ENCODE data around the gene ST7.

Gene ST7

DNA sequence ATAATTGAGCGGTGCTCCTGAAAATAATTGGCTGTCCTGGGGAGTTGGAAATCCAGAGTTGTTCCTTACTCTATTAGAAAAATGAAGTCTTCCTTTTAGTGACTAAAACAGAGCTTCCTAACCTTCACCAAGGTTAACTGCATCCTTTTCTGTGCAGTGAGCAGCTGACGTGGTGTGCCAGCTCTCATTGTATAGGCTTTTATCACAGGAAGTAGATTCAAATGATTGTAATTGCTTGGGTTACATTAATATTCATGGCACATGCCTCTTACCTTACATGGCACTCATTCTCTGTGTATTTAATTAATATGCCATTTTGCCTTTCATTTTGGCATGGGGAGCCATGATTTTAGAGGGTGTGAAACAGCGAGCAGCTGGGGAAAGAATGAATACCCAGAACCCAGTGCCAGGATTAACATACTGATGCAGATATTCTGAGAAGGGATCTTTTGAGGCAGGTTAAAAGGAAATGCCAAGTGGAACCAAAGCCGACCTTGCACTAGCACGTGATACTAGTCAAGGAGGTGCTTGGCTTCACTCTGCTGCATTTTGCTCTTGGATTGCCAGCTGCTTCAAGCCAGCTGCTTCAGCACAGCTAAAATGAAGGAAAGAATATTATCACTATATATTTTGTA is 115.3 kb downstream of the ST7 start:
- DNase-seq = no peak

DNA sequence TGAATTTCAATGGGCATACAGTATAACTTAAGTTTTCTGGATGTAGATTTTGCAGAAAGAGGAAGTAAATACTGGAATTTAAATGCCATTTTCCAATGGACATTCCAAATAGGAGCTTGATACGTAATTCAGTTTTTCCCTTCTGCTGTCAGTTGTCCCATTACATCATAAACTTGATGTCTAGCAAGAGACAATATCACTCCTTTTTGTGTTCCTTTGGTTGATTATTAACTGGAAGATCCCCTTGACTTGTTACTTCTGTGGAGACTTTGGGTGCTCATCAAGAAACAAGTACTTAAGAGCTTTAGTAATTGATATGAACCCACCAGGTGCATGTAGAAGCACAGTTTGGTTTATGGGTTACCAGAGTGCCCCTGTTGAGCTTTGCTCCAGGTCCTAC is 116.1 kb downstream of the ST7 start:
- DNase-seq = no peak

DNA sequence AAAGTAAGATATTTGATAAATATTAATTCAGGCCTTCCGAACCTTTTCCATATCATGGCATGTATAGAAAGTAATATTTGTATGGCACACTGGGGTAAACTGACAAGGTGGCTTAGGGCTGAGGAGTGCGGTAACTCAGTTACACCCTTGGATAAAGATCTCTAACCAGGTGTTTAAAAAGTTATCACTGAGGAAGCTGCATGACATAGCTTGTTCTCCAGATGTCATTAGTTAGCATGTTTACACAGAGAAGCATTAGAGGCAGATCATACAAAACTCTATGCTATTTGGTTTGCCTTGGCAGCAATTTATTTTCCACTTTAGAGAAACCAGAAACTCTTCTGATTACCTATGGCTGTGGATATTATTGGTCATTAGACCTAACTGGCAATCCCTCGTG is 118.2 kb downstream of the ST7 start:
- DNase-seq = no peak

GRCh38 chr7:117072620-117073118 is 119.4 kb downstream of the ST7 start:
- DNase-seq = peak; percentile 34 to 57 (median 49)

DNA sequence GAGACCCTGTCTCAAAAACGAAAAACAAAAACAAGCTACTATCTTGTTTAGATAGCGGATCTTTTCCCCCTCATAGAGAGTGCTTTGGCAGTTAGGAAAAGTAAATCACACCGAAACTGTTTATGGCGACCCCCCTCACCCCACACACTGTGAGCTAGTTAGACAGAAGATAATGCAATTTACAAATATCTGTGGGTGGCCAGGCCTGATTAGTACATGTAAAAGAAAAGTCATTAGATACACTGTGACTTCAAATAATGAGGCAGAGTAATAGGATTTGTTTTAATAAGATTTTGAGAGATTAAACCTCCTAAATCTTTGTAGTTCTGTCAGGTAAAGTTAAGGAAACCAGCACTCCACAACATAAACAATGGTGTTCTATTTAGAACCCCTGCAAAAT is 121.1 kb downstream of the ST7 start:
- DNase-seq = no peak

DNA sequence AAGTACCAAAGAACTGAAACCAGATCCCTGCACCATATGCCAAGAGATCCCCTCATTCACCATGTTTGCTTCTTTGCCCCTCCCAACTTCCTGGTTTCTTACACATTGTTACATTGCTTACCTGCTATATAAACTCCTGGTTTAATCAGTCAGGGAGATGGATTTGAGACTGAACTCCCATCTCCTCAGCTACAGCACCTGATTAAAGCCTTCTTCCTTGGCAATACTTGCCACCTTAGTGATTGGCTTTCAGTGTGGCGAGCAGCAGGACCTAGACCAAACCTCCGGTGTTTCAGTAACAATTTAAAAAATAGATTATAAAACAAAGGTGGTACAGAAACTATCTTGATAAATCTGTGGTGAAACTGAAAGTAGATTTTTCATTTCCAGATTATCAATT is 122.6 kb downstream of the ST7 start:
- no peak for DNase-seq

- no peak for DNase-seq
Observed at GRCh38 chr7:117076426-117076943, 123.2 kb downstream of the ST7 start.

DNA sequence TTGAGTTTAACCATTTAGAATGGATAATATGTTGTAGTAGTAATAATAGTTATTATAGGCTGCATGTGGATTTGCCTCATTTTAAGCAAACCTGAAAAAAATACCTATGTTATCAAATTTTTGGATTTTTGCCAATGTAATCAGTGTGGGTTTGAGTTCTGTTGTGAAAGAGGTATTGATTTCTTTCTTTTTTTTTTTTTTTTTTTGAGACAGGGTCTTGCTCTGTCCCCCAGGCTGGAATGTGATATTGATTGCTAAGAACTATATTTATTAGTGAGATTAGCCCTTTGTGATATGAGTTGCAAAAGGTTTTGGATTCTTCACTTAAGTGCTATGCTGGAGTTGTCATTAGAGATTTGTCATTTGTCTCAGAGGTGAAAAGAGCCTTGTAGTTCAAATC is 124.4 kb downstream of the ST7 start:
- no peak for DNase-seq

DNA sequence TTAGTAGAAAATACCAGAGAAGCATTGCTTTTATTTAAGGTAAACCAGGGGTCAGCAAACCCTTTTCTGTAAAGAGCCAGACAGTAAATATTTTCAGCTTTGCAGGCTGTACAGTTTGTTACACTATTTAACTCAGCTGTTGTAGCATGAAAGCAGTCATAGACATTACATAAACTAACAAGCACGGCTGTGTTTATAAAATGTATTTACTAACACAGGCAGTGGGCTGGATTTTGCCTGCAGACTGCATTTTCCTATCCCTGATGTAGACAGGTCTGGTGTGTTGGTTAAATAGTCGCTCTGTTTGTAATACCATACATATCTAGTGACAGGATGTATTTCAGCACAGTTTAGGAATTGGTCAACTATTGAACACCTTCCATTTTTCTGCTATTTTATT is 129.3 kb downstream of the ST7 start:
- DNase-seq = no peak

- peak in 2 of 4 experiments; percentile 16 to 40 for DNase-seq
Observed at GRCh38 chr7:117083648-117084047, 130.3 kb downstream of the ST7 start.

GRCh38 chr7:117084286-117084685 is 131.0 kb downstream of the ST7 start:
- no peak for DNase-seq

DNA sequence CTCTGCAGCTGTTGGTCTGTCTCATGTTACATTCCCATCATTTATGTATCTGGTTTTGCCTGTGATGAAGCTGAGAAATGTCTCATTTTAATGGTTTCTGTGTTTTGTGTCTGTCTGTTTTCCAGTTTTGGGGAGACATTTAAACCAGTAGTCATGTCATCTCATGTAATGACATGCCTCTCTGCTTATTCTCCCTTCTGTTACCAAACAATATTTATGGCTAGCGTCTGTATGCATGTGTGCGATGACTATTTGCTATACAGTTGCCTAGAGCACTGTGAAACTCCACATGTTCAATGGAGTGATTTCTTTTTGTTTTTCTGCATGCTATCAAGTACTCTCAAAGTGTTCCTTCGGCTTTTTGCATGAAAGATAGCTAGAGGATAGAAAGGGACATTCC is 132.0 kb downstream of the ST7 start:
- no peak for DNase-seq

GRCh38 chr7:117085769-117086463 is 132.6 kb downstream of the ST7 start:
- no peak for DNase-seq

DNA sequence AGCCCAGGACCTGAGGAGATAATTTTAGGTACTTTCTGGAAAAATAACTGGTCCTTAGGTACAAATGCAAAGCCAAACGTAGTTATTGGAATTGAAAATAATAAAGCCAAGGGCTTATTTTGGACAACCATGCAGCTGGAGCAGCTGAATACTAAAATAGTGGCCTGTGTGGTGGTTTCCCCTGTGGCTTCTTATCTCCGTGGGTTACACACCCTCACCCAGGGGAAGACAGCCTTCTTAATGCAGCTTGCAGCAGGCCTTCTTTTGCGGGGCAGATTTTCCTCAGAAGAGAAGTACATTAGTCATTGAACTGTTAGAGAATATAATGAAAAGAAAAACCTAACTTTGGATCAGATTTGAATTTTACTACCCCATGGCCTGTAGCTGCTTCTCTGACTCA is 133.5 kb downstream of the ST7 start:
- peak in 1 of 4 experiments; percentile 21 for DNase-seq

- no peak for DNase-seq
Observed at GRCh38 chr7:117087639-117088396, 134.5 kb downstream of the ST7 start.

GRCh38 chr7:117088623-117089194 is 135.4 kb downstream of the ST7 start:
- no peak for DNase-seq

- DNase-seq = no peak
Observed at GRCh38 chr7:117090791-117091190, 137.5 kb downstream of the ST7 start.

DNA sequence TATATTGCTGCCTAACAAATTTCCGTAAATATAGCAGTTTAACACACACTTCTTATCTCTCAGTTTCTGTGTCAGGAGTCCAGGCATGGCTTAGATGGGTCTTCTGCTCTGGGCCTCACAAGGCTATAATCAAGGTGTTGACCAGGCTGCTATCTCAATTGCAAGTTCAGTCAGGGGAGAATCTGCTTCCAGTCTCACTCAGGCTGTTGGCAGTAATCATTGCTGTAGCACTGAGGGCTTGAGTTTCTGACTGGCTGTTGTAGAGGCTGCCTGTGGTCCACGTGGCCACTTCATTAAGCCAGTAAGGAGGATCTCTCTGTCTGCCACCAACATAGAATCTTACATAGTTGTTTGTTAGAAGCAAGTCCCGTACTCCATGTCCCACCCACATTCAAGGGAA is 138.4 kb downstream of the ST7 start:
- no peak for DNase-seq

DNA sequence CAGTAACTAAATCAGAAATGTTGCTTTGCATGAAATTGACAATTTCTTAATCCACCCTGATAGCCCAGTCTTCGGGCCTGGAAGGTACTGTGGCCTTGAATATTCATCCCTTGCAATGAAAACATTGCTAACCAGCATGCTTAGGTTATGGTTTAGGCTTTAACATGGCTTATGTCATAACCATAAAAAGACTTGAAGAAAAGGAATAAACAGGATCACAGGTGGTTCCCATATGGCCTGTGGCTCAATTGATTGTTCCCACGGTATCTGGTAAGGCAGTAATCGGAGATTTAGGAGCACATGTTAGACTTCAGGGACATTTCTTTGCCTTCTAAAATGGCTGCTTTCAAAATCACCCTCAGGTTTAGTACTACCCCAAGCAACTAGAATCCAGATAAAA is 139.5 kb downstream of the ST7 start:
- no peak for DNase-seq

DNA sequence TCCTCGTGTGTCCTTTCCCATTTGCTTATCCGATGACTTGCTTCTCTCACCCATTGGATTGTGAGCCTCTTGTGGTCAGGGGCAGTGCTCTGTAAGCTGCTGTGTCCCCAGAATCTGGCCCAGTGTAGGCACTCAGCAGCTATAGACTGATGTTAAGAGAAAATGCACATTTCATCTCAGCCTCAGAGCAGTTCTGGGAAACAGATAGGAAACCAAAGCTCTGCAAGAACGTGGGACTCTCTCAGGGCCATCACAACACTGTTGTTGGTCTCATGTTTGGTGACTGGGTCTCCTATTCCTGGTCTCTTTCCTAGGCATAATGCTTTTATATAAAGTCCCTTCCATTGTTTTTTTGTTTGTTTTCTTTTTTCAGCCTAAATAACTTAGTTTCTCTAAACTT is 141.2 kb downstream of the ST7 start:
- DNase-seq = no peak

- DNase-seq = no peak
Observed at GRCh38 chr7:117095055-117095454, 141.8 kb downstream of the ST7 start.

- no peak for DNase-seq
Observed at GRCh38 chr7:117096330-117096729, 143.0 kb downstream of the ST7 start.

GRCh38 chr7:117096942-117097341 is 143.6 kb downstream of the ST7 start:
- no peak for DNase-seq
